CD8-positive, alpha-beta memory T cell (primary cell): Measurements from ENCODE around the gene WDR27. TPM values are rescaled to one million over a fixed set of nuclear protein-coding genes. Genes with fewer than 3 reads are reported as not detected.

Source experiments
- CTCF ChIA-PET: fragments of 350-600 bp; sonication (Branson Sonifier 250); formaldehyde crosslinking; loops from one replicate; lab custom pipeline; 2021; ENCODE audit warnings: antibody characterized with exemption; lab: Charles Lee
- POLR2A ChIA-PET: fragments of 350-600 bp; sonication (Branson Sonifier 250); formaldehyde crosslinking; loops from one replicate; lab custom pipeline; 2021; ENCODE audit warnings: antibody characterized with exemption; lab: Charles Lee
- DNase-seq, 5 donors: peaks; one replicate each; pipeline versions ENCODE4 v3.0.0 to v3.0.0-alpha.2; 2020 to 2022; ENCODE audit warnings: mixed read lengths in 1 of 5
- H3K27ac ChIP-seq: one replicate; pipeline ENCODE4 v1.7.0; 2013; ENCODE audit warnings: low read depth, mild to moderate bottlenecking, low read length, moderate library complexity
- H3K27me3 ChIP-seq: 2 replicates; pipeline ENCODE4 v1.7.0; 2013; ENCODE audit warnings: low read length, mild to moderate bottlenecking; ENCODE audit not compliant: insufficient read depth, poor library complexity, severe bottlenecking
- H3K36me3 ChIP-seq: 2 replicates; pipeline ENCODE4 v1.7.0; 2013; ENCODE audit warnings: mild to moderate bottlenecking, low read length, moderate library complexity; ENCODE audit not compliant: insufficient read depth
- H3K4me1 ChIP-seq: 2 replicates; pipeline ENCODE4 v1.7.0; 2013; ENCODE audit warnings: mild to moderate bottlenecking, low read length, moderate library complexity; ENCODE audit not compliant: insufficient read depth
- H3K4me3 ChIP-seq: 2 replicates; pipeline ENCODE4 v1.7.0; 2013; ENCODE audit warnings: mild to moderate bottlenecking, low read length
- H3K9me3 ChIP-seq: 2 replicates; pipeline ENCODE4 v1.7.0; 2013; ENCODE audit warnings: mild to moderate bottlenecking, low read length
- H3K27ac Mint-ChIP-seq, 8 donors: one replicate each; pipeline ENCODE4 v1.8.0; 2020 to 2021; ENCODE audit warnings: mixed read lengths in 8 of 8, mild to moderate bottlenecking in 6 of 8, inconsistent platforms in 3 of 8, moderate library complexity in 3 of 8
- H3K27me3 Mint-ChIP-seq, 2 donors: one replicate each; pipeline ENCODE4 v1.8.0; 2020 to 2021; ENCODE audit warnings: mixed read lengths in 2 of 2, mild to moderate bottlenecking in 1 of 2, moderate library complexity in 1 of 2
- H3K36me3 Mint-ChIP-seq, 3 donors: one replicate each; pipeline ENCODE4 v1.8.0; 2020 to 2021; ENCODE audit warnings: mixed read lengths in 3 of 3, inconsistent platforms in 1 of 3, mild to moderate bottlenecking in 1 of 3
- H3K4me1 Mint-ChIP-seq, 3 donors: one replicate each; pipeline ENCODE4 v1.8.0; 2020 to 2021; ENCODE audit warnings: mixed read lengths in 3 of 3, inconsistent platforms in 1 of 3, mild to moderate bottlenecking in 1 of 3
- H3K4me3 Mint-ChIP-seq, 7 donors: one replicate each; pipeline ENCODE4 v1.8.0; 2020 to 2021; ENCODE audit warnings: mixed read lengths in 7 of 7, mild to moderate bottlenecking in 6 of 7, moderate library complexity in 4 of 7, inconsistent platforms in 2 of 7
- H3K9me3 Mint-ChIP-seq, 5 donors: one replicate each; pipeline ENCODE4 v1.8.0; 2020 to 2022; ENCODE audit warnings: mixed read lengths in 5 of 5, mild to moderate bottlenecking in 3 of 5, moderate library complexity in 2 of 5, inconsistent platforms in 1 of 5
- polyA plus RNA-seq: library from polyadenylated mRNA; unstranded; fragments of 300-500 nt; fragmentation: Illumina TruSeq; gene quantifications from one replicate; pipeline ENCODE4 v1.2.3, GENCODE V29; 2021
- total RNA-seq, 2 experiments: library from RNA; stranded (reverse); gene quantifications; one replicate each; pipeline ENCODE4 v1.2.3, GENCODE V29; 2021

The WDR27 gene
- total and polyA plus RNA-seq, 3 experiments from 2014 or later: 7.4 to 29.4 (median 24.5) TPM

DNA sequence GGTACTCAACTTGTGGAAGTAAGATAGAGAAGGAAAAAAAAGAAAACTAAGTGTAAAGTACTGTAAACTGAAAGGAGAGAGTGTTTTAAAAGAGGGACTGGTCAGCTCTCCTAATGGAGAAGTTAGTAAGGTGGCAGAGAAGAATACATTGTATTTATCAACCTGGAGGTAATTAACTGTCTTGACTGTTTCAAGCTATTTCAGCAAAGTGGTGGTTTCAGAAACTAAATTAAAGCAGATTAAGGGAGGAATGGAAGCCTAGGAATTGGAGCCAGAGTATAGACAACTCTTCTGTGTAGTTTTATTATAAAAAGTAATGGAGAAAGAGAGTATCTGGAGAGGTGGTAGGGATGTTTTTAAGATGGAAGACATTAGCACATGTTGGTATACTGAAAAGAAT lies 25.1 kb upstream of the WDR27 start:
- Mint-ChIP-seq H3K9me3 (no peaks in the 10 kb centered on the region), H3K27ac (peak overlapping the region in 2 of 8 donors; percentile 2 to 89), H3K4me3 (peak overlapping the region in 1 of 7 donors; percentile 92), H3K27me3 (peaks cover 0 to 1% of the 10 kb centered on the region in 2 donors), H3K36me3 (peaks cover 0 to 10% (median 0%) of the 10 kb centered on the region in 3 donors), H3K4me1 (peaks cover 19 to 30% (median 24%) of the 10 kb centered on the region in 3 donors)
- no peak for DNase-seq
- H3K36me3 ChIP-seq: no peaks in the 10 kb centered on the region
- peaks cover 17% of the 10 kb centered on the region for H3K4me1 ChIP-seq
- H3K27me3 ChIP-seq: no peaks in the 10 kb centered on the region
- no peaks in the 10 kb centered on the region for H3K9me3 ChIP-seq
- H3K27ac ChIP-seq: no peak overlapping the region
- no peak overlapping the region for H3K4me3 ChIP-seq
- ChIA-PET POLR2A (no interaction called here), CTCF (interaction anchor here (1.4 kb wide), 1 partner anchor 25 kb away, joined by 3 read pairs; the partner anchor contains the start of genes DYNLT2 and ERMARD)

DNA sequence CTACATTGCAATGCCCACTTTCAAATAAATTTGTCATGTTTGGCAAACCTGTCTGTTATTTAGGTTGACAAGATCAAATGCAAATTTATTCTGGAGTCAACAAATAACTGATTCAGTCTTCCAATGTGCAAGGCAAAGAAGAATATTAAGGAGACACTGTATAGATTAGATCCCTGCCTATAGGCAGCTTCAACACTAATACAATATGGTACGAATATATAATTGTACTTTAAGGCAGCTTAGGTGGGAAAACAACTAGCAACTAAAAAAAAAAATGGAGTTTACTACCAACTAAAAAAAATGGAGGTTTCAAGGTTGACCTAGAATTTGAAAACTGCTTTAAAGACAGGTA lies 24.2 kb upstream of the WDR27 start:
- peaks cover 0 to 1% of the 10 kb centered on the region in 2 donors for H3K27me3 Mint-ChIP-seq
- no peaks in the 10 kb centered on the region for H3K27me3 ChIP-seq
- H3K27ac Mint-ChIP-seq: peak overlapping the region in 7 of 8 donors; percentile 1 to 91 (median 88)
- H3K36me3 Mint-ChIP-seq: peaks cover 0 to 10% (median 0%) of the 10 kb centered on the region in 3 donors
- H3K27ac ChIP-seq: no peak overlapping the region
- ChIA-PET POLR2A (interaction anchor here (5.6 kb wide), 1 partner anchor 23 kb away, joined by 69 read pairs; the partner anchor contains the start of genes C6orf120 and WDR27), CTCF (interaction anchor here (1.4 kb wide), 1 partner anchor 26 kb away, joined by 3 read pairs; the partner anchor contains the start of genes DYNLT2 and ERMARD)
- H3K4me1 ChIP-seq: peaks cover 26% of the 10 kb centered on the region
- no peak overlapping the region for H3K4me3 ChIP-seq
- DNase-seq: no peak
- peak overlapping the region; percentile 85 to 92 (median 89) for H3K4me3 Mint-ChIP-seq
- H3K9me3 ChIP-seq: no peaks in the 10 kb centered on the region
- peaks cover 25 to 40% (median 34%) of the 10 kb centered on the region in 3 donors for H3K4me1 Mint-ChIP-seq
- no peaks in the 10 kb centered on the region for H3K9me3 Mint-ChIP-seq
- no peaks in the 10 kb centered on the region for H3K36me3 ChIP-seq

DNA sequence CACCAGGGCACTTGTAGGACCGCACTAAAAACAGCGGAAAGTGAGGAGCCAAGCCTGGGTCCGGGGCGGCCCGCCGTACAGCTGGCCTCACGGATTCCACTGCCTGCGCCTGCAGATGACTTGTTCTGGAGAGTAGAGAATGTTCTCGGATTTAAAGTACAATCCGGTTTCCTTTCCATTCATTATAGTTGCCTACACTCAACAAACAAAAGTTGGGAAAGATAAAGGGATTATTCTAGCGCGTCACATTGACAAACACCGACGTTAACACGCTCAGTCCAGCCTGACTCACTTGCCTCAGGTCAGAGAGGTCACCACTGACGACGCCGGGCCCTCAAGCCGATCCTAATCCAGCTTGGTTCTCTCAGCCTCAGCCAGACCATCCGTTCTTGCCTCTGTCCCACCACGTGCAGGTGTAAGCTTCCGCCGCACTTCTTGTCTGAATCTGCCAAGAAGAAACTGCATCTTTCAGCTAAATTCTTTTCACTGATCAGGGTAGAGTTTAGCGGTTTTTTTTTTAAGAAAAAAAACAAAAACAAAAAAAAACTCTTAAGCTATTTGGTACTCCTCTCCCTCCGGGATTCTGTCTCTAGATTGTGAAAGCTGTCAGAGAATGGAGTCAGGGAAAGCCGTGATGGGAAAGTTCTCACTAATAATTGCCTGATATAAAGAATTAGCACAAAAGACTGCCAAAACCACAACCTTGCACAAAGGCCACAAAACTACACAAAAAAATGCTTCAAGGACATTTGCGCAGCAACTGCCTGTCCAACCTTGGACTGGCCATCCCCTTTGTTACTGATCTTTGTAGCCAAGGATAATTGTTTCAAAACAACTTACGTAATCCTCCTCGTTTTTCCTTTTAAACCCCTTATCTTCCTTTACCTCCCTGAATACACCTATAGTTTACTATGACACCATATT lies 23.6 kb upstream of the WDR27 start:
- Histone ChIP-seq H3K27ac (peak overlapping the region; percentile 40), H3K4me3 (peak overlapping the region; percentile 51), H3K9me3 (no peaks in the 10 kb centered on the region), H3K27me3 (no peaks in the 10 kb centered on the region), H3K36me3 (no peaks in the 10 kb centered on the region), H3K4me1 (peaks cover 31% of the 10 kb centered on the region)
- Mint-ChIP-seq H3K4me3 (peak overlapping the region; percentile 85 to 92 (median 89)), H3K36me3 (peaks cover 0 to 11% (median 0%) of the 10 kb centered on the region in 3 donors), H3K9me3 (no peaks in the 10 kb centered on the region), H3K27ac (peak overlapping the region; percentile 37 to 92 (median 89)), H3K27me3 (peaks cover 0 to 1% of the 10 kb centered on the region in 2 donors), H3K4me1 (peaks cover 29 to 46% (median 40%) of the 10 kb centered on the region in 3 donors)
- DNase-seq: peak in 2 of 5 donors; percentile 26 to 52
- POLR2A ChIA-PET: interaction anchor here (0.8 to 5.6 kb wide), 4 partner anchors 9 to 26 kb away, joined by 3 to 69 read pairs (median 6); partner anchors contain the start of genes C6orf120, DYNLT2, ERMARD and WDR27
- CTCF ChIA-PET: interaction anchor here (0.8 to 1.4 kb wide), 3 partner anchors 15 to 70 kb away, joined by 3 to 4 read pairs (median 3); partner anchors contain the start of genes DYNLT2 and ERMARD

DNA sequence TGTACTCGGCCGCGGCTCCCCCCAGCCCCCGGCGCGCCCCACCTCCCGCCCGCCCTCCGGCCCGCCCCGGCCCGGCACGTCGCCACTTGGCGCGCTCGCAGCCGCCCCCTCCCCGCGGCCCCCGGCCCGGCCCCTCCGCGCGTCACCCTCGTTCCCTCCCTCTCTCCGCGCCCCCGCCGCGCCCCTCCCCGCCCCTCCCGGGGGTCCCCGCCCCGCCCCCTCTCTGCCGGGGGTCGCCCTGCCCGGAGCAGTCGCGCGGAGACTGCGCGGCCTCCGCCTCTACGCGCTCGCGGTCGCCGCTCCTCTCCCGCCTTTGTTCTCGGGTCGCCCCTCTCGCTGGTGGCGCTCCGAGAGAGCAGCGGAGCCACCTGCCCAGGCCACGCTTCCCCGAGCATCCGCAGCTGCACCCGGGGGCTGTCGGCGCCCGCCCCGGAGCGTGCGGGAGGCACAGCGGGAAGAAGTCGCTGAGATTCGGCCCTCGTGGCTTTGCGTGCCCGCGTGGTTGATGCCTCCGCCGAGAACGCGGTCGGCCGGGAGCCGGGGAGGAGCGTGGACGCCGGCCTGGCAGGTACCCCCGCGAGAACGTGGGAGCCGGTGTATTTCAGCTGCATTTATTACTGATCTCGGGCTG lies 22.8 kb upstream of the WDR27 start, which contains the start of gene PHF10:
Gene PHF10, minus strand, starts transcription at position 7 of the 631 bp plus-strand sequence. CDS start 569 bp downstream, outside the sequence.
- Mint-ChIP-seq H3K4me3 (peak within 1 kb of the TSS; percentile 89 to 99 (median 92)), H3K36me3 (peaks cover 0 to 16% (median 0%) of the 10 kb centered on the region in 3 donors), H3K27ac (peak within 1 kb of the TSS; percentile 90 to 99 (median 94)), H3K4me1 (peaks cover 33 to 53% (median 48%) of the 10 kb centered on the region in 3 donors), H3K9me3 (no peaks in the 10 kb centered on the region), H3K27me3 (peaks cover 0 to 1% of the 10 kb centered on the region in 2 donors)
- H3K27ac ChIP-seq: peak within 1 kb of the TSS; percentile 81
- H3K9me3 ChIP-seq: no peaks in the 10 kb centered on the region
- POLR2A ChIA-PET: interaction anchor here (0.8 to 5.6 kb wide), 4 partner anchors 9 to 27 kb away, joined by 3 to 69 read pairs (median 6); partner anchors contain the start of genes C6orf120, DYNLT2, ERMARD and WDR27
- CTCF ChIA-PET: interaction anchor here (0.8 to 1.1 kb wide), 2 partner anchors 14 to 69 kb away, joined by 3 to 4 read pairs; no protein-coding TSS in a partner anchor
- peak; percentile 54 to 80 (median 63) for DNase-seq
- H3K4me3 ChIP-seq: peak within 1 kb of the TSS; percentile 75
- H3K27me3 ChIP-seq: no peaks in the 10 kb centered on the region
- no peaks in the 10 kb centered on the region for H3K36me3 ChIP-seq
- H3K4me1 ChIP-seq: peaks cover 35% of the 10 kb centered on the region

DNA sequence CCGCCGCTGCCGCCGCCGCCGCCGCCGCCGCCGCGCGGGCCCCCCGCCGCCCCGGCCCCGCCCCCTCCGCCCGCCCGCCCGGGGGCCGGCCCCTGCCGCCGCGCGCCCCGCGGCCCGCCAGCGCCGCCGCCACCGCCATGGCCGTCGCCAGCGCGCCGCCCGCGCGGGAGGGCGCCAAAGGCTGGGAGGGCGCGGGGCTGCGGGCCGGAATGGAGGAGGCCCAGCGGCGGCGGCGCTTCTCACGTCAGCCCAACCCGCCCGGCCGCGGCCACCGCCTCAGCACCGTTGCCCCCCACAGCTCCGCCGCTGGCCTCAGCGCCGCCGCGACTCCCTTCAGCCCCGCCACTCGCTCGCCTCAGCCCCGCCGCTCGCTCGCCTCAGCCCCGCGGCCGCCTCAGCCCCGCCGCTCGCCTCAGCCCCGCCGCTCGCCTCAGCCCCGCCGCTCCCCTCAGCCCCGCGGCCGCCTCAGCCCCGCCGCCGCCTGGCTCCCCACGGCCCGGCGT lies 22.2 kb upstream of the WDR27 start:
- H3K36me3 Mint-ChIP-seq: peaks cover 0 to 20% (median 0%) of the 10 kb centered on the region in 3 donors
- Histone ChIP-seq H3K27me3 (no peaks in the 10 kb centered on the region), H3K4me1 (peaks cover 41% of the 10 kb centered on the region), H3K9me3 (no peaks in the 10 kb centered on the region), H3K36me3 (no peaks in the 10 kb centered on the region), H3K4me3 (no peak overlapping the region), H3K27ac (no peak overlapping the region)
- DNase-seq: peak; percentile 31 to 59 (median 47)
- CTCF ChIA-PET: interaction anchor here (1.1 kb wide), 1 partner anchor 69 kb away, joined by 3 read pairs; no protein-coding TSS in a partner anchor
- H3K4me1 Mint-ChIP-seq: peaks cover 39 to 59% (median 54%) of the 10 kb centered on the region in 3 donors
- POLR2A ChIA-PET: interaction anchor here (1.2 to 5.6 kb wide), 5 partner anchors 18 to 829 kb away, joined by 5 to 69 read pairs (median 7); partner anchors contain the start of genes C6orf120, DYNLT2, ERMARD and PSMB1
- no peaks in the 10 kb centered on the region for H3K9me3 Mint-ChIP-seq
- no peaks in the 10 kb centered on the region for H3K27me3 Mint-ChIP-seq
- H3K4me3 Mint-ChIP-seq: peak overlapping the region; percentile 37 to 77 (median 66)
- H3K27ac Mint-ChIP-seq: peak overlapping the region in 1 of 8 donors; percentile 77

DNA sequence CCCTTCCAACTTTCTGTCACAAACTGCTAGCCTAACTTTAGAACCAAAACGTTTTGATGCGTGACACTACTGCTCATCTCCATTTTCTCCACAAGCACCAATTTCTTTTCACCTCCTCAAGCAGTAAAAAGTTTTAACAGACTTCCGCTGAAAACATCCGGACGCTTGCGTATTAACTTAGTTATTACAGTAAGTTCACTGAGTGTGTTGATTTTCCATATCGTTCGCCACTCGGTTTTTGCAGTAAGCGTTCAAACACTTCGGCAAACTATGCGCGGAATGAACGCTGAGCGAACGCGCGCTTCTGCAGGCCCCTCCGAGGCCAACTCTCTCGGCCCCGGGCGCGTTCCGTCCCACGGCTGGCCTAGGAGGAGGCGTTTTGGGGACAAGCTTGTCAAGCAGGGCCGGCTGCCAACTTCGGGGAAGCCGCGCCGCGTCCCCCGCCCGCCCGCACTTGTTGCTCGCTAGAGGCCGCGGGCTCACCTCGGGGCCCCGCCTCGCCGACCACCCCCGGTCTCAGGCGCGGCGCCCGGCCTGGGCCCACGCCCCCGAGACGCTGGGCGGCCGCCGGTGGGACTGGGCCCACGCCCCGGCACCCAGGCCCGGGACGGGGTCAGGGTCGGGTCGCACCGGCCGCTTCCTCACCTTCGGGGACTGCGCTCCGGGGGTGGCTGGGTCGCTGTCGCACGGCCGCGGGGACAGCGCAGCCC lies 21.5 kb upstream of the WDR27 start:
- Mint-ChIP-seq H3K4me3 (peak overlapping the region; percentile 87 to 99 (median 90)), H3K27me3 (no peaks in the 10 kb centered on the region), H3K36me3 (peaks cover 0 to 23% (median 0%) of the 10 kb centered on the region in 3 donors), H3K4me1 (peaks cover 42 to 64% (median 56%) of the 10 kb centered on the region in 3 donors), H3K27ac (peak overlapping the region; percentile 90 to 99 (median 94)), H3K9me3 (no peaks in the 10 kb centered on the region)
- H3K36me3 ChIP-seq: no peaks in the 10 kb centered on the region
- H3K27ac ChIP-seq: peak overlapping the region; percentile 81
- no peaks in the 10 kb centered on the region for H3K9me3 ChIP-seq
- peak; percentile 54 to 82 (median 75) for DNase-seq
- no peaks in the 10 kb centered on the region for H3K27me3 ChIP-seq
- peak overlapping the region; percentile 75 for H3K4me3 ChIP-seq
- peaks cover 42% of the 10 kb centered on the region for H3K4me1 ChIP-seq
- CTCF ChIA-PET: interaction anchor here (1.7 kb wide), 1 partner anchor 28 kb away, joined by 6 read pairs; the partner anchor contains the start of genes DYNLT2 and ERMARD
- POLR2A ChIA-PET: interaction anchor here (0.9 to 5.6 kb wide), 6 partner anchors 8 to 830 kb away, joined by 3 to 69 read pairs (median 8); partner anchors contain the start of genes C6orf120, DYNLT2, ERMARD and PSMB1
